ENCODE data around the gene FAM13C. TPM values are rescaled to one million over a fixed set of nuclear protein-coding genes. Genes with fewer than 3 reads are reported as not detected.
"Not testable (repeated sequence)": the region's sequence is repeated elsewhere in the genome, so short reads cannot be mapped to it uniquely, and the experiment has no call there.

Gene FAM13C
- total and polyA plus RNA-seq, 9 of the 15 experiments (the other 6 are each of a cell fraction or from before 2014, with no cell fraction given), result not detected

DNA sequence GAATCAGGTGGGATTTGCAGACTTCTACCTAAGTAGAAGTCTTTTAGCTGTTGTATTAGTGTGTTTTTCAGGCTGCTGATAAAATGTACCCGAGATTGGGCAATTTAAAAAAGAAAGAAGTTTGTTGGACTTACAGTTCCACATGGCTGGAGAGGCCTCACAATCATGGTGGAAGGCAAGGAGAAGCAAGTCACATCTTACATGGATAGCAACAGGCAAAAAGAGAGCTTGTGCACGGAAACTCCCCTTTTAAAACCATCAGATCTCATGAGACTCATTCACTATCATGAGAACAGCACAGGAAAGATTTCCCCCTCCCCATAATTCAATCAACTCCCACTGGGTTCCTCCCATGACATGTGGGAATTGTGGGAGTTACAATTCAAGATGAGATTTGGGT is 123.2 kb downstream of the FAM13C start:
- H3K27ac ChIP-seq (ENCODE audit: extremely low read depth, low read depth, low read length); ATAC-seq; H3K4me2 ChIP-seq (ENCODE audit: insufficient read depth, low read length); H3K9ac ChIP-seq (ENCODE audit: insufficient read depth in 1 of 2, low read depth in 2 of 2, low read length in 2 of 2); H3K9me1 ChIP-seq (ENCODE audit: control insufficient read depth, insufficient read depth, low read length); H3K79me2 ChIP-seq (ENCODE audit: control insufficient read depth, insufficient read depth, low read length); POLR2A ChIA-PET; CTCF ChIA-PET (ENCODE audit: low intra/inter-chr PET ratio); intact Hi-C loops (cut with micrococcal nuclease); H3K36me3 ChIP-seq (ENCODE audit: control insufficient read depth, insufficient read depth, low read length); H3K4me3 ChIP-seq; H2AFZ ChIP-seq (ENCODE audit: low read depth, low read length); in situ Hi-C loops (cut with MboI); H3K27me3 ChIP-seq (ENCODE audit: control insufficient read depth in 2 of 2, insufficient read depth in 2 of 2, low read length in 2 of 2); BruUV-seq (replicated peaks); FAIRE-seq; H3K4me1 ChIP-seq (replicated peaks in 1 of 2; ENCODE audit: control insufficient read depth in 2 of 2, insufficient read depth in 2 of 2, low read length in 2 of 2); DNase-seq (ENCODE audit: extremely low read depth in 1 of 4, low spot score in 3 of 4); H3K9me3 ChIP-seq (replicated peaks; ENCODE audit: control insufficient read depth, insufficient read depth, low read depth, low read length); H4K20me1 ChIP-seq (replicated peaks; ENCODE audit: control insufficient read depth, insufficient read depth, low read length): not testable (repeated sequence)
- 0% methylated on average over 2 of the region's 2 CpGs for WGBS (ENCODE audit: insufficient coverage, low coverage, missing lambda C conversion rate)
- TF ChIP-seq ZNF431 (CRISPR knock-in tag; IDR thresholded peaks at IDR 0.05), result peak; percentile 43; the same call in 1 of the 2 replicates

DNA sequence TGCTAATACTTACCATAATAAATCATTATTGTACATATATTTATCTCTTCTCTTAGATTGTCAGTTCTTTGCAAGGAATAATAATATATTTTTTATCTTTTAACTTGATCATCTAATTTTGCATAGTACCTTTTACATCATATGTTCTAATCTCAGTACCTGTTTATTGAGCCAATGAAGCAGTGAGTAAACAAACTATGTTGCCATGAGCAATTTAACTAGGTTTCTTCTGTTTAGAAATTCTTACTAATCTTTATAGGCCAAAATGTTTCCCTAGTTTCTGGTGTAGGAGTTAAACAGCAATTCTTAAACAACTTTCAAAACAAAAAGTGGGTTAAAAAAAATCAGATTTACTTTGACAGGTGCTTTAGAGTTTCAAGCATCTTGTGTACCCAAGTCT is 124.6 kb downstream of the FAM13C start:
- Histone ChIP-seq H3K9ac (ENCODE audit: insufficient read depth in 1 of 2, low read depth in 2 of 2, low read length in 2 of 2) (no peak overlapping the region), H3K9me1 (ENCODE audit: control insufficient read depth, insufficient read depth, low read length) (no peaks in the 10 kb centered on the region), H2AFZ (ENCODE audit: low read depth, low read length) (no peak overlapping the region), H4K20me1 (replicated peaks; ENCODE audit: control insufficient read depth, insufficient read depth, low read length) (no peaks in the 10 kb centered on the region), H3K36me3 (ENCODE audit: control insufficient read depth, insufficient read depth, low read length) (no peaks in the 10 kb centered on the region), H3K79me2 (ENCODE audit: control insufficient read depth, insufficient read depth, low read length) (no peaks in the 10 kb centered on the region), H3K4me3 (no peak overlapping the region), H3K4me2 (ENCODE audit: insufficient read depth, low read length) (no peak overlapping the region), H3K27me3 (ENCODE audit: control insufficient read depth in 2 of 2, insufficient read depth in 2 of 2, low read length in 2 of 2) (no peaks in the 10 kb centered on the region), H3K27ac (ENCODE audit: extremely low read depth, low read depth, low read length) (no peak overlapping the region), H3K9me3 (replicated peaks; ENCODE audit: control insufficient read depth, insufficient read depth, low read depth, low read length) (no peaks in the 10 kb centered on the region), H3K4me1 (replicated peaks in 1 of 2; ENCODE audit: control insufficient read depth in 2 of 2, insufficient read depth in 2 of 2, low read length in 2 of 2) (no peaks in the 10 kb centered on the region)
- ChIA-PET CTCF (ENCODE audit: low intra/inter-chr PET ratio) (no interaction called here), POLR2A (no interaction called here)
- in situ Hi-C loops (cut with MboI) (no loop called here), intact Hi-C loops (cut with micrococcal nuclease) (no loop called here)
- no peak for ATAC-seq
- no peak for DNase-seq (ENCODE audit: extremely low read depth in 1 of 4, low spot score in 3 of 4)
- no peak for FAIRE-seq
- BruUV-seq (replicated peaks), result no TSS peak
- no peak for TF ChIP-seq POLR2B (IDR thresholded peaks at IDR 0.05; ENCODE audit: low read depth, partially characterized antibody)
- TF ChIP-seq RBM25 (IDR thresholded peaks at IDR 0.05; ENCODE audit: low read depth, low read length, severe bottlenecking), result no peak
- TF ChIP-seq, protein P1, sequence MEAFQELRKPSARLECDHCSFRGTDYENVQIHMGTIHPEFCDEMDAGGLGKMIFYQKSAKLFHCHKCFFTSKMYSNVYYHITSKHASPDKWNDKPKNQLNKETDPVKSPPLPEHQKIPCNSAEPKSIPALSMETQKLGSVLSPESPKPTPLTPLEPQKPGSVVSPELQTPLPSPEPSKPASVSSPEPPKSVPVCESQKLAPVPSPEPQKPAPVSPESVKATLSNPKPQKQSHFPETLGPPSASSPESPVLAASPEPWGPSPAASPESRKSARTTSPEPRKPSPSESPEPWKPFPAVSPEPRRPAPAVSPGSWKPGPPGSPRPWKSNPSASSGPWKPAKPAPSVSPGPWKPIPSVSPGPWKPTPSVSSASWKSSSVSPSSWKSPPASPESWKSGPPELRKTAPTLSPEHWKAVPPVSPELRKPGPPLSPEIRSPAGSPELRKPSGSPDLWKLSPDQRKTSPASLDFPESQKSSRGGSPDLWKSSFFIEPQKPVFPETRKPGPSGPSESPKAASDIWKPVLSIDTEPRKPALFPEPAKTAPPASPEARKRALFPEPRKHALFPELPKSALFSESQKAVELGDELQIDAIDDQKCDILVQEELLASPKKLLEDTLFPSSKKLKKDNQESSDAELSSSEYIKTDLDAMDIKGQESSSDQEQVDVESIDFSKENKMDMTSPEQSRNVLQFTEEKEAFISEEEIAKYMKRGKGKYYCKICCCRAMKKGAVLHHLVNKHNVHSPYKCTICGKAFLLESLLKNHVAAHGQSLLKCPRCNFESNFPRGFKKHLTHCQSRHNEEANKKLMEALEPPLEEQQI (IDR thresholded peaks at IDR 0.05), result no peak
- TF ChIP-seq ERF (CRISPR knock-in tag; IDR thresholded peaks at IDR 0.05), result no peak
- TF ChIP-seq TEAD1 (CRISPR knock-in tag; IDR thresholded peaks at IDR 0.05), result no peak
- no peak for TF ChIP-seq ZNF695 (CRISPR knock-in tag; IDR thresholded peaks at IDR 0.05)
- no peak for TF ChIP-seq KDM5B (IDR thresholded peaks at IDR 0.05; ENCODE audit: insufficient replicate concordance, low read depth, low read length)
- TF ChIP-seq ZNF584 (CRISPR knock-in tag; IDR thresholded peaks at IDR 0.05; ENCODE audit: low read depth), result no peak
- no peak for TF ChIP-seq ZNF551 (CRISPR knock-in tag; IDR thresholded peaks at IDR 0.05)
- TF ChIP-seq KLF13 (tag; IDR thresholded peaks at IDR 0.05; ENCODE audit: borderline replicate concordance, low read depth), result no peak
- TF ChIP-seq JUNB (CRISPR knock-in tag; conservative IDR thresholded peaks at IDR 0.05), result no peak
- TF ChIP-seq U2AF1 (optimal IDR thresholded peaks at IDR 0.05; ENCODE audit: low read depth, low read length), result no peak
- TF ChIP-seq POU5F1 (IDR thresholded peaks at IDR 0.05; ENCODE audit: borderline replicate concordance, low read depth, low read length, partially characterized antibody), result no peak
